H9 (cell line): ENCODE results near the gene SLC16A6. TPM values are rescaled to one million over a fixed set of nuclear protein-coding genes. Genes with fewer than 3 reads are reported as not detected.
"Not testable (repeated sequence)": the region's sequence is repeated elsewhere in the genome, so short reads cannot be mapped to it uniquely, and the experiment has no call there.

ENCODE experiments used
- DNase-seq: peaks from one replicate; pipeline ENCODE4 v3.0.0-alpha.2; 2017
- H2AFZ ChIP-seq: one replicate; pipeline ENCODE4 v1.6.1; 2013; ENCODE audit warnings: mild to moderate bottlenecking, low read length, control low read depth, moderate library complexity
- H2AK5ac ChIP-seq: 2 replicates; pipeline ENCODE4 v1.6.1; 2013; ENCODE audit warnings: low read length, control low read depth, mixed read lengths; ENCODE audit not compliant: insufficient read length
- H2BK120ac ChIP-seq: one replicate; pipeline ENCODE4 v1.6.1; 2013; ENCODE audit warnings: low read depth, mild to moderate bottlenecking, low read length, control low read depth, inconsistent platforms; ENCODE audit not compliant: poor library complexity, severe bottlenecking
- H2BK12ac ChIP-seq: 2 replicates; pipeline ENCODE4 v1.6.1; 2013; ENCODE audit warnings: low read length, control low read depth, mixed read lengths, low read depth; ENCODE audit not compliant: insufficient read length
- H2BK15ac ChIP-seq: 2 replicates; pipeline ENCODE4 v1.6.1; 2013; ENCODE audit warnings: low read depth, low read length, control low read depth
- H2BK20ac ChIP-seq: one replicate; pipeline ENCODE4 v1.6.1; 2013; ENCODE audit warnings: low read depth, mild to moderate bottlenecking, low read length, control low read depth, inconsistent platforms; ENCODE audit not compliant: poor library complexity, severe bottlenecking
- H2BK5ac ChIP-seq: 2 replicates; pipeline ENCODE4 v1.6.1; 2013; ENCODE audit warnings: low read length, control low read depth, mixed read lengths; ENCODE audit not compliant: insufficient read length
- H3K14ac ChIP-seq: 2 replicates; pipeline ENCODE4 v1.6.1; 2013; ENCODE audit warnings: low read length, control low read depth; ENCODE audit not compliant: insufficient read depth
- H3K18ac ChIP-seq: 2 replicates; pipeline ENCODE4 v1.6.1; 2013; ENCODE audit warnings: low read depth, mild to moderate bottlenecking, mixed read lengths, low read length, control low read depth; ENCODE audit not compliant: insufficient read length
- H3K23ac ChIP-seq: 2 replicates; pipeline ENCODE4 v1.6.1; 2013; ENCODE audit warnings: low read length, control low read depth, mixed read lengths, low read depth; ENCODE audit not compliant: insufficient read length
- H3K23me2 ChIP-seq: 2 replicates; pipeline ENCODE4 v1.6.1; 2013; ENCODE audit warnings: low read depth, mild to moderate bottlenecking, mixed read lengths, low read length, control low read depth; ENCODE audit not compliant: insufficient read length, poor library complexity, severe bottlenecking
- H3K27ac ChIP-seq: 2 replicates; pipeline ENCODE4 v1.5.1; 2013; ENCODE audit warnings: low read length, control low read depth, mixed read lengths, low read depth; ENCODE audit not compliant: insufficient read length
- H3K27me3 ChIP-seq: 2 replicates; pipeline ENCODE4 v1.6.1; 2013; ENCODE audit warnings: low read length, control low read depth, inconsistent platforms; ENCODE audit not compliant: insufficient read depth
- H3K4ac ChIP-seq: 2 replicates; pipeline ENCODE4 v1.6.1; 2013; ENCODE audit warnings: low read depth, mild to moderate bottlenecking, control low read depth, inconsistent platforms, low read length, moderate library complexity
- H3K4me1 ChIP-seq: 2 replicates; pipeline ENCODE4 v1.6.1; 2013; ENCODE audit warnings: low read length, control low read depth, inconsistent platforms; ENCODE audit not compliant: insufficient read depth
- H3K4me2 ChIP-seq: 2 replicates; pipeline ENCODE4 v1.6.1; 2013; ENCODE audit warnings: low read length, control low read depth, mixed read lengths; ENCODE audit not compliant: insufficient read length, insufficient read depth
- H3K56ac ChIP-seq: 2 replicates; pipeline ENCODE4 v1.6.1; 2013; ENCODE audit warnings: low read depth, mild to moderate bottlenecking, mixed read lengths, low read length, control low read depth; ENCODE audit not compliant: insufficient read length
- H3K79me1 ChIP-seq: 2 replicates; pipeline ENCODE4 v1.6.1; 2013; ENCODE audit warnings: low read depth, mild to moderate bottlenecking, moderate library complexity, low read length, control low read depth, inconsistent platforms; ENCODE audit not compliant: insufficient read depth, poor library complexity, severe bottlenecking
- H3K79me2 ChIP-seq: 2 replicates; pipeline ENCODE4 v1.6.1; 2013; ENCODE audit warnings: low read length, control low read depth, inconsistent platforms; ENCODE audit not compliant: insufficient read depth
- H3K9ac ChIP-seq: 2 replicates; pipeline ENCODE4 v1.6.1; 2013; ENCODE audit warnings: low read length, control low read depth, mixed read lengths; ENCODE audit not compliant: insufficient read length; ENCODE audit errors: extremely low read depth
- H3K9me3 ChIP-seq: one replicate; pipeline ENCODE4 v1.6.1; 2013; ENCODE audit warnings: low read depth, low read length, inconsistent platforms; ENCODE audit not compliant: control insufficient read depth
- H3T11ph ChIP-seq: one replicate; pipeline ENCODE4 v1.6.1; 2013; ENCODE audit warnings: mild to moderate bottlenecking, low read length, control low read depth, inconsistent platforms
- H4K20me1 ChIP-seq: one replicate; pipeline ENCODE4 v1.6.1; 2013; ENCODE audit not compliant: control insufficient read depth, insufficient read length, insufficient read depth
- H4K5ac ChIP-seq: 2 replicates; pipeline ENCODE4 v1.6.1; 2013; ENCODE audit warnings: low read depth, mild to moderate bottlenecking, mixed read lengths, low read length, control low read depth; ENCODE audit not compliant: insufficient read length
- H4K8ac ChIP-seq: replicated peaks from 2 replicates; pipeline ENCODE4 v1.6.1; 2013; ENCODE audit warnings: low read length, control low read depth, mixed read lengths, low read depth; ENCODE audit not compliant: insufficient read length
- H4K91ac ChIP-seq: 2 replicates; pipeline ENCODE4 v1.6.1; 2013; ENCODE audit warnings: low read depth, mild to moderate bottlenecking, moderate library complexity, mixed read lengths, low read length, control low read depth; ENCODE audit not compliant: insufficient read length
- H3K27ac Mint-ChIP-seq, 3 experiments: 2 replicates in 2 of 3; 3 replicates in 1 of 3; pipeline ENCODE4 v1.8.0; 2020 to 2021; ENCODE audit warnings: mixed read lengths in 3 of 3, mild to moderate bottlenecking in 1 of 3, moderate library complexity in 1 of 3
- H3K27me3 Mint-ChIP-seq: 2 replicates; pipeline ENCODE4 v1.8.0; 2021; ENCODE audit warnings: low read depth, mild to moderate bottlenecking, moderate library complexity, mixed read lengths
- H3K36me3 Mint-ChIP-seq, 3 experiments: 2 replicates in 2 of 3; 3 replicates in 1 of 3; pipeline ENCODE4 v1.8.0; 2020 to 2021; ENCODE audit warnings: low read depth in 3 of 3, mixed read lengths in 3 of 3; ENCODE audit not compliant: insufficient read depth in 1 of 3
- H3K4me1 Mint-ChIP-seq, 2 experiments: 2 replicates each; pipeline ENCODE4 v1.8.0; 2020; ENCODE audit warnings: mixed read lengths in 2 of 2
- H3K4me3 Mint-ChIP-seq, 2 experiments: 2 replicates in 1 of 2; 3 replicates in 1 of 2; pipeline ENCODE4 v1.8.0; 2020 to 2021; ENCODE audit warnings: mild to moderate bottlenecking in 2 of 2, mixed read lengths in 2 of 2, moderate library complexity in 1 of 2
- H3K9me3 Mint-ChIP-seq, 2 experiments: 2 replicates in 1 of 2; 3 replicates in 1 of 2; pipeline ENCODE4 v1.8.0; 2020; ENCODE audit warnings: mild to moderate bottlenecking in 2 of 2, mixed read lengths in 2 of 2, moderate library complexity in 1 of 2
- CTCF ChIP-seq: fragments of 200-600 bp; sonication (generic); conservative IDR thresholded peaks from 3 replicates; pipeline ENCODE4 v1.8.0; 2021; ENCODE audit warnings: antibody characterized with exemption, mild to moderate bottlenecking
- WGBS: extraction: QIAGEN DNeasy Blood & Tissue Kit; methylation state at CpG from one replicate; pipeline ENCODE4 v1.1.7; 2013; ENCODE audit warnings: missing lambda C conversion rate, low lambda C conversion rate, mixed read lengths; ENCODE audit not compliant: insufficient read length; ENCODE audit errors: extremely low coverage; 5-methylcytosine and 5-hydroxymethylcytosine counted together
- total RNA-seq: library from RNA; stranded (reverse); gene quantifications from 2 replicates; pipeline ENCODE4 v1.2.1, GENCODE V29; 2021

Gene SLC16A6
- total RNA-seq, 1 experiment from 2014 or later = 0.33 TPM

DNA sequence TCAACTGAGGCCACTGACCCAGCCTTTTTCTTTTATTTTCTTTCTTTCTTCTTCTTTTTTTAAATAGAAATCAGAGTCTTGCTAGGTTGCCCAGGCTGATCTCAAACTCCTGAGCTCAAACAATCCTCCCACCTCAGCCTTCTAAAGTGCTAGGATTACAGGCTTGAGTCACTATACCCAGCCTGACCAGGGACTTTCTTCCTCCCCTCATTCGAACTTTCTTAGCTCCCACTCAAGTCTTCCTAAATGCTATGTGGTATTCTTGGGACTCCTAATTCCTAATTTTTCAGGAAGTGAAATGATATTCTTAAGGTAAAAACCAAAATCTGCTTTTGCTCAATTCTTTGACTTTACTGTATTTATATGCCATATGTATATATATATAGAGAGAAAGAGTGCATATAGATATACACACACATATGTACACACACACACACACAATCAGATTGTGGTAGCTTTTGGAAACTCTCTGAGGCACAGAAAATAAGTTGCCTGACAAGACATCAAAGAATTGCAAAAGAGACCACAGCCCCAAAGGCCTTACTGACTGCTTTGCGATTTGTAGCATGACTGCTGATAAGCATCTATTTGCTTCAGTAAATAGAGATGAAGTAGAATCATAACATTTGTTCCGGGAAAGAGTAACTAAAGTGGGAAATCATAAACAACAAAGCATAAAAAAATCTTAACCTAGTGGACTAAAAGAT is 52.6 kb downstream of the SLC16A6 start:
- Histone ChIP-seq H3K27me3 (no peaks in the 10 kb centered on the region), H3K4me1 (no peaks in the 10 kb centered on the region), H2BK5ac (no peak overlapping the region), H3K9ac (no peak overlapping the region), H3K4ac (no peak overlapping the region), H4K20me1 (no peaks in the 10 kb centered on the region), H2BK20ac (no peak overlapping the region), H2AK5ac (no peak overlapping the region), H2AFZ (no peak overlapping the region), H3K4me2 (no peak overlapping the region), H3K27ac (no peak overlapping the region), H3K23ac (no peak overlapping the region), H4K8ac (no peak overlapping the region), H3K14ac (no peak overlapping the region), H4K91ac (no peak overlapping the region), H3K18ac (no peak overlapping the region), H3K79me2 (no peaks in the 10 kb centered on the region), H2BK120ac (no peak overlapping the region), H3K79me1 (no peaks in the 10 kb centered on the region), H3K56ac (no peak overlapping the region), H2BK15ac (no peak overlapping the region), H3K9me3 (no peaks in the 10 kb centered on the region), H2BK12ac (no peak overlapping the region), H3K23me2 (no peaks in the 10 kb centered on the region), H3T11ph (no peak overlapping the region), H4K5ac (no peak overlapping the region)
- Mint-ChIP-seq H3K27ac (no peak overlapping the region; a peak in 1 of 7 replicates), H3K27me3 (no peaks in the 10 kb centered on the region), H3K4me1 (peaks cover 16% of the 10 kb centered on the region in 2 experiments), H3K9me3 (no peaks in the 10 kb centered on the region), H3K36me3 (no peaks in the 10 kb centered on the region), H3K4me3 (no peak overlapping the region)
- no peak for TF ChIP-seq CTCF
- WGBS = no CpG with 5 or more reads among the region's 3 CpGs
- DNase-seq = no peak

- Mint-ChIP-seq H3K4me1 (peaks cover 16% of the 10 kb centered on the region in 2 experiments), H3K27ac (0 out of 7 replicates have a peak overlapping the region, but pooled peaks of 1 of the 3 experiments have one; percentile 18)
- H3T11ph ChIP-seq, H3K4me1 ChIP-seq, H3K9ac ChIP-seq, H3K27me3 Mint-ChIP-seq, H4K8ac ChIP-seq, H2AFZ ChIP-seq, H3K14ac ChIP-seq, H3K27me3 ChIP-seq, H2BK12ac ChIP-seq, H3K4me2 ChIP-seq, H3K23ac ChIP-seq, H3K27ac ChIP-seq, H2BK15ac ChIP-seq, H2AK5ac ChIP-seq, H3K79me2 ChIP-seq, H3K18ac ChIP-seq, H4K5ac ChIP-seq, DNase-seq, H3K4ac ChIP-seq, H4K91ac ChIP-seq, H3K9me3 Mint-ChIP-seq, H2BK120ac ChIP-seq, H3K36me3 Mint-ChIP-seq, H2BK5ac ChIP-seq, H3K23me2 ChIP-seq, H3K79me1 ChIP-seq, H2BK20ac ChIP-seq, H3K4me3 Mint-ChIP-seq, H4K20me1 ChIP-seq, H3K56ac ChIP-seq, H3K9me3 ChIP-seq: not testable (repeated sequence)
- no CpG with 5 or more reads among the region's 16 CpGs for WGBS
These were observed 53.4 kb downstream of the SLC16A6 start for GRCh38 chr17:68237369-68238163.
